A549 (cell line): ENCODE measurements around the gene PHF23. TPM values are rescaled to one million over a fixed set of nuclear protein-coding genes. Genes with fewer than 3 reads are reported as not detected.

ENCODE experiments used
- ATAC-seq, 2 experiments: fragments of 200-7000 bp in 1 of 2; fragments of >200 bp in 1 of 2; cut with Nextera tagmentation in 1 of 2; cut with Tn5 transposase in 1 of 2; 3 replicates each; pipeline versions ENCODE4 v1.8.0 to v1.9.1; 2018 to 2020; ENCODE audit warnings: mild to moderate bottlenecking in 1 of 2, moderate library complexity in 1 of 2
- CTCF ChIA-PET: fragments of 300-600 bp; sonication (Branson Sonifier 250); formaldehyde crosslinking; extraction: SDS; loops from one replicate; lab custom pipeline; 2021; ENCODE audit warnings: antibody characterized with exemption, inconsistent platforms; lab: Yijun Ruan, JAX
- POLR2A ChIA-PET: fragments of 350-600 bp; formaldehyde crosslinking; extraction: SDS; loops from one replicate; lab custom pipeline; 2021; ENCODE audit warnings: antibody characterized with exemption, inconsistent platforms; lab: Yijun Ruan, JAX
- DNase-seq, 2 experiments: peaks; one replicate each; pipeline versions ENCODE4 v3.0.0 to v3.0.0-alpha.2; 2011 to 2016; ENCODE audit warnings: low read depth in 1 of 2, low spot score in 1 of 2
- FAIRE-seq: peaks from 2 replicates; lab custom pipeline; 2011; peaks lifted over from hg19 to GRCh38; lab: Jason Lieb, UNC
- H3K27ac ChIP-seq, 2 experiments: fragments of >200 bp; sonication (Bioruptor Twin); formaldehyde crosslinking; 3 replicates each; pipeline ENCODE4 v1.5.1; 2016 to 2017
- H3K4me1 ChIP-seq: fragments of >200 bp; sonication (Bioruptor Twin); formaldehyde crosslinking; 3 replicates; pipeline ENCODE4 v1.6.1; 2016
- H3K4me2 ChIP-seq: fragments of >200 bp; sonication (Bioruptor Twin); formaldehyde crosslinking; 3 replicates; pipeline ENCODE4 v1.6.1; 2016
- H3K4me3 ChIP-seq: fragments of >200 bp; sonication (Bioruptor Twin); formaldehyde crosslinking; 3 replicates; pipeline ENCODE4 v1.5.1; 2016
- H3K9me3 ChIP-seq: fragments of >200 bp; sonication (Bioruptor Twin); formaldehyde crosslinking; 3 replicates; pipeline ENCODE4 v1.6.1; 2016
- CEBPB ChIP-seq, 2 experiments: fragments of >200 bp in 1 of 2; sonication (Bioruptor Twin) in 1 of 2; formaldehyde crosslinking in 1 of 2; IDR thresholded peaks; 2 replicates each; pipeline ENCODE4 v1.6.1; 2012 to 2016
- EHF ChIP-seq: fragments of 250-450 bp; sonication (Bioruptor Pico); IDR thresholded peaks from 2 replicates; pipeline ENCODE4 v1.5.0; 2020; ENCODE audit warnings: mild to moderate bottlenecking
- GATA3 ChIP-seq: IDR thresholded peaks from 2 replicates; pipeline ENCODE4 v1.6.1; 2012; ENCODE audit warnings: borderline replicate concordance
- HOXB5 ChIP-seq: fragments of 250-450 bp; sonication (Bioruptor Pico); IDR thresholded peaks from 2 replicates; pipeline ENCODE4 v1.5.0; 2020; ENCODE audit warnings: mild to moderate bottlenecking, moderate library complexity
- JUNB ChIP-seq: fragments of >200 bp; sonication (Bioruptor Twin); formaldehyde crosslinking; IDR thresholded peaks from 2 replicates; pipeline ENCODE4 v1.6.1; 2016
- KDM1A ChIP-seq: fragments of 200-600 bp; sonication (generic); IDR thresholded peaks from 2 replicates; pipeline ENCODE4 v1.6.1; 2016; ENCODE audit warnings: low read depth, mild to moderate bottlenecking
- MAFK ChIP-seq: fragments of 450-650 bp; IDR thresholded peaks from 2 replicates; pipeline ENCODE4 v1.6.1; 2014; ENCODE audit not compliant: partially characterized antibody
- MAZ ChIP-seq: fragments of 150-350 bp; IDR thresholded peaks from 2 replicates; pipeline ENCODE4 v1.6.1; 2014; ENCODE audit warnings: antibody characterized with exemption, low read depth, low read length, borderline replicate concordance
- RARB ChIP-seq: fragments of 250-450 bp; sonication (Bioruptor Pico); IDR thresholded peaks from 2 replicates; pipeline ENCODE4 v1.8.0; 2021; ENCODE audit warnings: mild to moderate bottlenecking, moderate library complexity
- RNF2 ChIP-seq: fragments of 200-600 bp; sonication (generic); IDR thresholded peaks from 2 replicates; pipeline ENCODE4 v1.6.1; 2016; ENCODE audit warnings: low read depth, mild to moderate bottlenecking, antibody characterized with exemption, moderate library complexity, borderline replicate concordance
- SREBF2 ChIP-seq: fragments of 450-650 bp; IDR thresholded peaks from 2 replicates; pipeline ENCODE4 v1.6.1; 2014; ENCODE audit warnings: mild to moderate bottlenecking, moderate library complexity
- ZFP36 ChIP-seq: fragments of 450-650 bp; IDR thresholded peaks from 2 replicates; pipeline ENCODE4 v1.6.1; 2014; ENCODE audit warnings: borderline replicate concordance; ENCODE audit not compliant: partially characterized antibody
- ZSCAN20 ChIP-seq: fragments of 250-450 bp; sonication (Bioruptor Pico); IDR thresholded peaks from 2 replicates; pipeline ENCODE4 v1.8.0; 2022; ENCODE audit warnings: mild to moderate bottlenecking, moderate library complexity
- WGBS: methylation state at CpG from one replicate; pipeline ENCODE4 v1.1.6; 2017; ENCODE audit errors: missing lambda C conversion rate; 5-methylcytosine and 5-hydroxymethylcytosine counted together
- polyA plus RNA-seq, 4 experiments: library from polyadenylated mRNA; depleted of rRNA in 3 of 4; stranded (reverse); fragments of >200 nt; fragmentation: RNase III in 1 of 4; extraction: RNeasy Plus Mini Kit Qiagen cat#74134 plus additional on column Dnase treatment in 1 of 4; gene quantifications; 2 replicates in 3 of 4; 3 replicates in 1 of 4; pipeline ENCODE4 v1.2.3, GENCODE V29; 2011 to 2017
- TF ChIP-seq, protein P1 (sequence below): fragments of >200 bp; sonication (Bioruptor Twin); formaldehyde crosslinking; IDR thresholded peaks from 3 replicates; pipeline ENCODE4 v1.6.1; 2016
- TF ChIP-seq, protein P2 (sequence below): fragments of 250-450 bp; sonication (Bioruptor Pico); IDR thresholded peaks from 2 replicates; pipeline ENCODE4 v1.5.0; 2020; ENCODE audit warnings: low read depth, mild to moderate bottlenecking, moderate library complexity
- TF ChIP-seq, protein P3 (sequence below): fragments of 150-350 bp; IDR thresholded peaks from 2 replicates; pipeline ENCODE4 v1.6.1; 2014; ENCODE audit warnings: low read depth, mild to moderate bottlenecking, low read length
- TF ChIP-seq, protein P4 (sequence below): IDR thresholded peaks from 2 replicates; pipeline ENCODE4 v1.6.1; 2012

PHF23 gene
- polyA plus RNA-seq, 2 of the 4 experiments (the other 2 are of a cell fraction): 52.1 to 80.2 TPM

DNA sequence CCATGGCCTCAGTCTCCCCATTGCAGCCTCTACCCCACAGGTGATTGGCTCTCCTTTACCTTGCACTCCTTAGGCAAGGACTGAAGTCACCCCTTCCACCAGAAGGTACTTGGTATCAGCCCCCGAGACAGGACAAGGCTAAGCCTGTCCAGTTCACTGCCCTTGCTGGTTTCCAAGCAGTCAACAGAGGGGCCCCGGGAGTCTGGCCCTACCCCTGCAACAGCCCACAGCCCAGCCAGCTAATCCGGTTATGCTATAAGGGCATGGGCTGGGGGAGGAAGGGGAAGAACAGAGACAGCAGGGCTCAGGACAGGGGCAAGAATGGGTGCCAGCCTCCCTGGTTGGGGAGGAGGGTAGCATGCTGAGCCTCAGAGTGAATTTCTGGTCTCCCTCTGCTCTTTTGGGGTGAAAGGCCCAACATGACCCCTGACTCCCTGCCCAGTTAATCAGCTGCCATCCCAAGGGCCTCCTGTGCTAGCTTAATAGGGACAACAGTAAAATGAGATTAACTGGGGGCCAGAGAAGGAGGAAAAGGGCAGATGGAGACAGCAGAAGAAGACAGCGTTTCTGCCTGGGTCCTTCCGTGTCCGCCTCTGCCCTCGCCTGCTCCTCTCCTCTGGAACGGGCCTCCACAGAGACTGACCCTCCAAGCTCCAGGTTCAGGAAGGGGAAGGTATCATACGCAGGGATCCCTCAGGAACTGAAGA is 30.4 kb downstream of the PHF23 start:
- no peak overlapping the region for H3K27ac ChIP-seq
- 89% methylated on average over 9 of the region's 9 CpGs for WGBS
- no peaks in the 10 kb centered on the region for H3K9me3 ChIP-seq
- CTCF ChIA-PET: interaction anchor here (0.8 to 5.3 kb wide), 9 partner anchors 9 to 570 kb away, joined by 3 to 20 read pairs (median 5); partner anchors contain the start of genes ACADVL and DLG4
- no peak for TF ChIP-seq RNF2
- TF ChIP-seq, all 56 proteins: peak for 0
- Histone ChIP-seq H3K4me3 (no peak overlapping the region), H3K4me2 (no peak overlapping the region), H3K4me1 (peaks cover 16% of the 10 kb centered on the region)
- DNase-seq: no peak
- POLR2A ChIA-PET: no interaction called here
- no peak for FAIRE-seq
- no peak for ATAC-seq

DNA sequence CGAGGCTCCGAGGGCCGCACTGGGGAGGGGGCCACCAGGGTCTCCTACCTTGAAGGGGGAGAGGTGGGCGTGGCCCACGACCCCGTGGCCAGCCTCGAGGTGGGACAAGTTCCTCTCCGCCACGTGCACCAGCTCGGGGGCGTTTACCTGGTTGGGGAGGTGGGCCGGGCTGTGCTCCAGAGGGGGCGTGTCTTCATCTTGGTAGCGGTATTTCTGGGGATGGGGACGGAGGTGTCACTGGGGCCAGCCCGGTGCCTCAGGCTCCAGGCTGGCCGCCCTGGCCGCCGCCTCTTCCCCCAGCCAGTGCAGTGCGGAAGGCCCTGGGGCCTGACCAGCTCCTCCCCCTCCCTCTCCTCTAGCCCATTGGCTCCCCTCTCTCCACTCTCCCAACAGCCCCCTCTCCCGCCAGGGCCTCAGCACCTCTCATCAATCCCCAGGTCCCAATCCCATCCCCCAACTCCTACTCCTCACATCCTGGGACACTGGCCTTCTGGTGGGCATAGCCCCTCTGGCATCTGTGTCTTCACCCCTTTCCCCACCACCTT is 31.2 kb downstream of the PHF23 start:
- ATAC-seq (no peak), FAIRE-seq (no peak), DNase-seq (no peak)
- Histone ChIP-seq H3K4me2 (no peak overlapping the region), H3K27ac (no peak overlapping the region), H3K4me1 (peaks cover 12% of the 10 kb centered on the region), H3K9me3 (no peaks in the 10 kb centered on the region), H3K4me3 (no peak overlapping the region)
- 79% methylated on average over 18 of the region's 21 CpGs for WGBS
- CTCF ChIA-PET: interaction anchor here (1.0 to 5.3 kb wide), 6 partner anchors 8 to 156 kb away, joined by 3 to 20 read pairs (median 8); partner anchors contain the start of genes ACADVL and DLG4
- no peak for TF ChIP-seq ZSCAN20 (CRISPR knock-in tag)
- no peak for TF ChIP-seq JUNB
- no peak for TF ChIP-seq HOXB5 (CRISPR knock-in tag)
- TF ChIP-seq SREBF2: no peak
- no peak for TF ChIP-seq RARB
- TF ChIP-seq, protein P1, sequence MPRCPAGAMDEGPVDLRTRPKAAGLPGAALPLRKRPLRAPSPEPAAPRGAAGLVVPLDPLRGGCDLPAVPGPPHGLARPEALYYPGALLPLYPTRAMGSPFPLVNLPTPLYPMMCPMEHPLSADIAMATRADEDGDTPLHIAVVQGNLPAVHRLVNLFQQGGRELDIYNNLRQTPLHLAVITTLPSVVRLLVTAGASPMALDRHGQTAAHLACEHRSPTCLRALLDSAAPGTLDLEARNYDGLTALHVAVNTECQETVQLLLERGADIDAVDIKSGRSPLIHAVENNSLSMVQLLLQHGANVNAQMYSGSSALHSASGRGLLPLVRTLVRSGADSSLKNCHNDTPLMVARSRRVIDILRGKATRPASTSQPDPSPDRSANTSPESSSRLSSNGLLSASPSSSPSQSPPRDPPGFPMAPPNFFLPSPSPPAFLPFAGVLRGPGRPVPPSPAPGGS: no peak
- TF ChIP-seq ZFP36: no peak
- no peak for TF ChIP-seq MAFK
- TF ChIP-seq, protein P2, sequence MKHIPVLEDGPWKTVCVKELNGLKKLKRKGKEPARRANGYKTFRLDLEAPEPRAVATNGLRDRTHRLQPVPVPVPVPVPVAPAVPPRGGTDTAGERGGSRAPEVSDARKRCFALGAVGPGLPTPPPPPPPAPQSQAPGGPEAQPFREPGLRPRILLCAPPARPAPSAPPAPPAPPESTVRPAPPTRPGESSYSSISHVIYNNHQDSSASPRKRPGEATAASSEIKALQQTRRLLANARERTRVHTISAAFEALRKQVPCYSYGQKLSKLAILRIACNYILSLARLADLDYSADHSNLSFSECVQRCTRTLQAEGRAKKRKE: no peak
- no peak for TF ChIP-seq KDM1A
- TF ChIP-seq GATA3: no peak
- TF ChIP-seq EHF (CRISPR knock-in tag): no peak
- TF ChIP-seq, all 56 proteins: peak for 0
- POLR2A ChIA-PET: no interaction called here

DNA sequence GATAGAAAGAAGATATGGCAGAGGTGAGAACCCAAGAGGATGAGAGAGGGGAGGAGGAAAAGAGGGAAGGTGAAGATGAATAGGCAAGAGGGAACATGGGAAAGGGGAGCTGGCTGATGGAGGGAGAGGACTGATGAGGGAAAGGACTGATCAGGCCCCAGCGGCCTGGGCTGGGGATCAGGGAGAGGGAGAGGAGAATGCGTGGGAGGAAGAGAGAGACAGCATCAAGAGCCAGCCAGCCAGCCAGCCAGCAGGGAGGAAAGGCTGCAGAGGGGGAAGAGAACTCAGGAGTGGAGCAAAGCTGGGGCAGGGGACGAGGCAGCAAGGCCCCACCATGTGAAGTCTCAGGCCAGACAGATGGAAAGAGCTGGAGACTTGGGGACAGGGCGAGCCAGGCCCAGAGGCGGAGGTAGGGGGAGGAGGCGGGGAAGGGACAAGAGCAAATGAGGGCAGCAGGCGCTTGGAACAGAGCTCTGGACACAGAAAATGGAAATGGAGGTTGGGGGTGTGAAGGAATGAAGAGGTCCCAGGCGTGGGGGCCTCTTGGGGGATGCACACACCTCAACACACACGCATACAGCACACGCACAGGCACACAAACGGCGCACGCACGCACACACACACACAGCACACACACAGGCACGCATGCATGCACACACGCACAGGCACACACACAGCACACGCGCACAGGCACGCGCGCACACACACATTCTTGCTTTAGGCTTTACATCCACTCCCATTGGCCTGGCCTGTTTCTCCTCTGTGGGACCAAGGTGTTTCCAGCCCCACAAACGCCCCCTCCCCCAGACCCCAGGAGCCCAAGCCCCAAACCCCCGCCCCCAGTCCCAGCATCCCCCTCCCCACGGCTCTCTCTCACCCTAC is 31.9 kb downstream of the PHF23 start:
- no peaks in the 10 kb centered on the region for H3K9me3 ChIP-seq
- H3K27ac ChIP-seq: no peak overlapping the region
- CTCF ChIA-PET: interaction anchor here (0.6 to 5.3 kb wide), 5 partner anchors 20 to 155 kb away, joined by 3 to 20 read pairs (median 5); no protein-coding TSS in a partner anchor
- H3K4me2 ChIP-seq: no peak overlapping the region
- no peak for DNase-seq
- 87% methylated on average over 21 of the region's 24 CpGs for WGBS
- H3K4me1 ChIP-seq: peaks cover 12% of the 10 kb centered on the region
- FAIRE-seq: no peak
- TF ChIP-seq, protein P3, sequence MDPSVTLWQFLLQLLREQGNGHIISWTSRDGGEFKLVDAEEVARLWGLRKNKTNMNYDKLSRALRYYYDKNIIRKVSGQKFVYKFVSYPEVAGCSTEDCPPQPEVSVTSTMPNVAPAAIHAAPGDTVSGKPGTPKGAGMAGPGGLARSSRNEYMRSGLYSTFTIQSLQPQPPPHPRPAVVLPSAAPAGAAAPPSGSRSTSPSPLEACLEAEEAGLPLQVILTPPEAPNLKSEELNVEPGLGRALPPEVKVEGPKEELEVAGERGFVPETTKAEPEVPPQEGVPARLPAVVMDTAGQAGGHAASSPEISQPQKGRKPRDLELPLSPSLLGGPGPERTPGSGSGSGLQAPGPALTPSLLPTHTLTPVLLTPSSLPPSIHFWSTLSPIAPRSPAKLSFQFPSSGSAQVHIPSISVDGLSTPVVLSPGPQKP: no peak
- no peak for TF ChIP-seq ZSCAN20 (CRISPR knock-in tag)
- TF ChIP-seq, protein P4, sequence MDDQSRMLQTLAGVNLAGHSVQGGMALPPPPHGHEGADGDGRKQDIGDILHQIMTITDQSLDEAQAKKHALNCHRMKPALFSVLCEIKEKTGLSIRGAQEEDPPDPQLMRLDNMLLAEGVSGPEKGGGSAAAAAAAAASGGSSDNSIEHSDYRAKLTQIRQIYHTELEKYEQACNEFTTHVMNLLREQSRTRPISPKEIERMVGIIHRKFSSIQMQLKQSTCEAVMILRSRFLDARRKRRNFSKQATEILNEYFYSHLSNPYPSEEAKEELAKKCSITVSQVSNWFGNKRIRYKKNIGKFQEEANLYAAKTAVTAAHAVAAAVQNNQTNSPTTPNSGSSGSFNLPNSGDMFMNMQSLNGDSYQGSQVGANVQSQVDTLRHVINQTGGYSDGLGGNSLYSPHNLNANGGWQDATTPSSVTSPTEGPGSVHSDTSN: no peak
- TF ChIP-seq MAZ: no peak
- no peak for TF ChIP-seq CEBPB (IDR thresholded peaks at IDR 0.05)
- TF ChIP-seq, protein P1: no peak
- no peak overlapping the region for H3K4me3 ChIP-seq
- POLR2A ChIA-PET: no interaction called here
- ATAC-seq: no peak
